GM19455 (cell line): ENCODE data around the gene IRF2.

Experiments
- ATAC-seq: cut with Tn5 transposase; IDR thresholded peaks from one replicate; pipeline ENCODE4 v1.9.1; 2021; ENCODE audit not compliant: unreplicated experiment

The IRF2 gene

DNA sequence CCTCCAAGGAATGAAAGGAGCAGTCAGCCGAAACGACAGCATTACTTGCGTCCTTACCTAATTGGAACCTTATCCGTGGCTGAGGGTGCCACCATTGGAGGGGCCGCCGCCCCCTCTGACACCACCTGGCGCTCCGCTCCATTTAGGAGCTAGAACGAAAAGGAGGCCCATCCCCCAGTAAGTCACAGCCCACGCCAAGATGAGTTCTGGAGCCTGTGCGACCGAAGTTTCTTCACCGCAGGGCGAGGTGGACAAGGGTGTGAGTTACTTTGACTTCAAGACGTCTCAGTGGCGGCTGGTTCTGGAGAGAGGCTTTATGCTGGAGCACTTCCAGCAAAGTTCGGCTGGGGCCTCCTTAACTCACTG, 729 bp upstream of the IRF2 start:
- peak; percentile 12 for ATAC-seq

DNA sequence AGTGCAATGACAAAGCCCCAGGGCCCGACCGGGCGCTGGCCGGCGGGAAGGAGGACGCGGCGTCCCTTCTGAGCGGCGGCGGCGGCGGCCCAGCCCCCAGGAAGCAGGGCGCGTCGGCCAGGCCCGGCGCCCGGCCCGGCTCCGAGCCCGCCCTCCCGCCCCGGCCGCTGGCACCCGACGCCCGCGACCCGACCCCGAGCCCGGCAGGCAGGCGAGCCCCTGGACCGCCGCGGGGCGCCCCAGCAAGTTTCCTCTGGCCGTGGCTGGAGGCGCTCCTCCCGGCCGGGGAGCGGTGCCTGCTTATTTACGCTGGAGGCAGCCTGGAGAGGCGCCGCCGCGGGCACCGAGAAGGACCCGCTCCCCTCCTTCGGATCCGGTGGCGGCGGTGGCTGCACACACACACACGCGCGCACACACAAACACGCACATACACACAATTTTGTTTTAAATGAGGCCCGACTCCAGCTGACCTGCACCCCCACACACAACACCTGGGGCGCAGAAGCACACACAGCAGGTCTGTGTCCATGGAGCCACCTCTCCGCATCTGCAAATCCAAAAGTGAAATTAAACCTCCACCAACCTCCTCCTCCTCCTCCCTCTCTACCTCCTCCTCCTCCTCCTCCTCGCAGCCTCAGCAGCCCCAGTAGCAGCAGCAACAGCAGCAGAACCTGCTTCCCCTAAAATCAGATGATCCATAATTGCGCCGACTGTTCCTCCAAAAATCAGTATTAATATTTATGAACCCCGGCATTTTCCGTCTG, 669 bp downstream of the IRF2 start:
- no peak for ATAC-seq

DNA sequence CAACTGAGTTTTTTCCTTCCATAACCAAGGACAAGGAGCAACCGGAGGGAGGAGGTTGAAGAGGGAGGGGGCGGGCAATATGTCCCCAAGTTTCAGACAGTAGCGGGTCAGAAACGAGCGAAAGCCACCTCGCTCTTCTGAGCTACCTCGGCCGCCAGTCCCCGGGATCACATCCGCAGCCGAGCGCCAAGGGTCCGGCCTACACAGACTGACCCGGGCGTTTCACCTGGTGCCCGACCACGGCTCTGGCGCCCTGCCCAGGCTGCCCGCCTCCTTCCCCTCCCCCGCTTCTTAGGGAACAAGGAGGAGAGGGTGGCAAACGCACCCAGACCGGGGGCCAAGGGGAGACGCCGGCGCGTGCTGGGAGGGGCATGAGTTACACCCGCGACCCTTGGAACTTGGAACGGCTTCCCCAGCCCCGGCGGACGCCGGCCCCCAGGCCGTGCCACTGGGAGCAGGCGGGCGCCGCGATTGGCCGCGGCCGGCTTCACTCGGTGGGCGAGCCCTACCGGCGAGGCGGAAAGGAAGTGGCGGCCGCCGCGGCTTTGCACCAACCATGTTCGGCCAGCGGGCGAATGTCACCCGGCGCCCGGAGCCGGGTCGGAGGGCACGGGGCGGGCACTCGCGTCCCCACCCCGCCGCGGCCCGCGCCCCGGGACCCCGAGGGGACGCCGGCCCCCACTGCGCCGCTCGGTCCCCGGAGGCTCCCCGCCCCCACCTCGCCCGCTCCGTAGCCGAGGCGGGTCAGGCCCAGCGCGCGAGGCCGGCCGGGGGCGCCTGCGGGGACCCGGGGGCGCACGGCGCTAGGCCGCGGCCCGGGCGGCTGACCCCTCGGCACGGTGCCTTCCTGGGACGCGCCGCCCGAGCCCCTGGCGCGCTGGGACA, 1.5 kb downstream of the IRF2 start:
- ATAC-seq: peak; percentile 27

DNA sequence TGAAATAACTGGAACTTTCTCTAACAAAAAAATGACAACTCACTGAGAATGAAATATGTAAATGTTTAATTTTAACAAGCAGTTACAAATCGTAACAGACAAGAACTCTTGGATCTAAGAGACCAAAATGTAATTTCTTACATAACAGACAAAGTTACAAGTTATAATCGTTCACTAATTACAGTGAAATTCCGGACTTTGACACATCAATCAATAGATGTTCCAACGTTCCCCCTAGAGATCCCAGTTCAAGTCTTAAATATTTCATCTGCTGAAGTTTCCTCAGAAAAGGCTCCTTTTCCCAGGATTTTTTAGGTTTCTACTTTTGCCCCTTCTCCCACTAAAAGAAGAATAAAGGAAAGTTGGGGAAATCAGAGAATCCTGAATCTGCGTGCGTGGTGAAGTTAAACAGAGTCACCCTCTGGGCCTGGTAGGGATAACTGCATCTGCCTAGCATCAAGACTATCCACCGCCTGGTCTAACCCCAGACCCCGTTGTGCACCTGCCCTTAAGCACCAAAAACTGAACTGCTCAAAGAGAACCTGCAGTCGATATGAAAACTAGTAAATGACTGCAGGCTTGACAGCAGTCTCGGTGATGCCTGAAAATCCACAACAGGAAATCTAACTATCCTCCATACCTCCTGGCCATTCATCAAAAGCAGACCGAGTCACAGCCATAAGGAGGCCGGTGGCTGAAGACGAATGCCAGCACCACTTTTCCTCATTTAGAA, 2.3 kb downstream of the IRF2 start:
- peak; percentile 20 for ATAC-seq

DNA sequence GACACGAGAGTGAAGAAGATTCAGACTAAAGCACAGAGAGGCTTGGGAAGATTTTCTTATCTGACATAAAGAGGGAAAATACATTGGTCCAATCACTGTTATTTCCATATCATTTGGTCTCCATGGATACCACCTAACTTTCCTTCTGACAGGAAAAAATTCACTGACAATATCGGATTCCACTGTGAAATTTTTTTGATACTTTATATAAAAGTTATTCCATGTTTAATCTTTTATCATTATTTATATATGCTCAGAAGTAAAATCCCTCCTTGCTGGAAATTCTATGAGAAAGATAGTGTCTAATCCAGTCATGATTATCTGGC, 3.6 kb downstream of the IRF2 start:
- no peak for ATAC-seq

DNA sequence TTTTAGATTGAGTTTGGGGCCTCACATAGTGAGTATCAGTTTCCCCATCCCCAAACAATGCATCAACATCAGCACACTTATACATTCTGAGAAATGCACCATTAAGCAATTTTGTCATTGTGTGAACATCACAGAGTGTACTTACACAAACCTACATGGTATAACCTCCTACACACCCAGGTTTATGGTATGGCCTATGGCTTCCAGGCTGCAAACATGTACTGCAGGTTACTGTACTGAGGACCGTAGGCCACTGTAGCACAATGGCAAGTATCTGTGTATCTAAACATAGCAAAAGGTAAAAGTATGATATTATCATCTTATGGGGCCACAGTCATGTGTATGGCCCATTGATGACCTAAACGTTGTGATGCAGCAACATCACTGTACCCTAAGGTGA, 7.7 kb downstream of the IRF2 start:
- ATAC-seq: no peak

DNA sequence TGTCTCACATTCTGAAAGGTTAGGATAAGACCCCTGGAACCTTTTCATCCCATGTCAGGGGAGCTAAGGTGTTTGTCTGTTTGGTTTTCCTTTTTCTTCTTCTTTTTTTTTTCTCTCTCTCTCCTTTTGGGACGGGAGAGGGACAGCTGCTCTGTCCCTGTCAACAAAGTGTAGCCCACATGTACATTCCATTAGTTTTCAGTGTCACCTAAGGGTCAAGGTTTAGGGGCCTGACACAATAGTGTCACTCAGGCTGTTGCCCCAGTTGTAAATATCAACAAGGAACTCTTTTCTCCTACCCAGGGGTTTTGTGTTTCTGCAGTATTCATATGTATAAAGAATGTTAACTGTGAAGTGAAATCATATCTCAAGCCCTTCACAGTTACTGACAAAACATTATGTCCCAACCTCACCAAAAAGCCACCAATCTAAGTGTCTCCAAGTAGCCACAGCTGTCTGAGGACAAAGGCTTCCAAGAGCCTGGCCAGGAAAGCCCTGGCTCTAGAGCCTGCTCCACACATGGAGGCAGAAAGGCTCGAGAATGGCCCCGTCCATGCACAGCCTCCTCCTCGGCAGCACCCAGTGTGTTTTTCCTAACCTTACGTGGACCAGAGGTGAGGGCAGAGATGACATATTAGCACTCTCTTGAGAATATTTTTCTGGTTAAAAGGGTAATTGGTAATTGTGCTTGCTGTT, 9.4 kb downstream of the IRF2 start:
- ATAC-seq: no peak

DNA sequence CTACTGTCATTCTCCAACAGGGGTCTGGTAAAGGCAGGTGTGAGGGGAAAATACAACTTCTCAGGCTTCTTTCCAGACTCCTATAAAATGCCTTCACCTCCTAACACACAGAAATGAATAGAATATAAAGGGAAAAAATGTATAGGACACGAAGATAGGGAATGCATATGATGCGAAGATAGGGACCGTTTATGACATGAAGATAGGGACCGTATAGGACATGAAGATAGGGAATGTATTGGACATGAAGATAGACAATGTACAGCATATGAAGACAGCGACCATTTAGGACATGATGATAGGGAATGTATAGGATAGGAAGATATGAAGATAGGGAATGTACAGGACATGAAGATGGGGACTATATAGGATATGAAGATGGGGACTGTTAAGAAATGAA, 10.5 kb downstream of the IRF2 start:
- no peak for ATAC-seq

DNA sequence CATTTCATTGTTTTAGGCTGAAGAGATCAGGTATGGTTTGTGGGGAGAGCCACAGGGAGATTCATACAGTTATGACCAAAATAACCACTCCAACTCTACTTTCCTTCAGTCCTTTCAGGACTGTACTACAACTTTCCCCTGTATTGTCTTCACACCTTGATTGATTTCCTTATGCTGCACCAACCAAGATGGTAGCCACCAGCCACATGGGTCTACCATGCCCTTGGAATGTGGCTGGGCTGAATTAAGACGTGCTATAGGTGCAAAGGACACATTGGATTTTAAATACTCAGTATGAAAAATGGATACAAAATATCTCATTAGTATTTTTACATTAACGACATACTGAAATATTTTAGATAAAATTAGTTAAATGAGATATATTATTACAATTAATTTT, 11.2 kb downstream of the IRF2 start:
- no peak for ATAC-seq

DNA sequence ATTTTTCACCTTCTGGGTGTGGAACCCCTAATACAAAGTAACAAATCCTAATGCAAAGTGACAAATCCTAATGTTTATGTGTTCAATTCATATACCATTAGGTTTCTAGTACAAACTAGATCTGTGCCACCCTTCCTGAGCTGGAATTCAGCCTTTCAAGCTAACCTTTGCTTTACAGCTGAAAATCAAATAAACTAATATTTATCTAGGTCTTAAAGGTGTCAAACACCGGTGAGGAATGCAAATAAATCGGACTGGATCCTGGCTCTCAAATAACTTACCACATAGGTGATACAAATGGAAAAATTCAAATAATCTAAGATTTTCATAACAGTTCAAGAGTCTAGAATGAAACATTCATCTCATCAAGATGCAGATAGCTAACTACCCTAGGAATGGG, 11.6 kb downstream of the IRF2 start:
- ATAC-seq: no peak

DNA sequence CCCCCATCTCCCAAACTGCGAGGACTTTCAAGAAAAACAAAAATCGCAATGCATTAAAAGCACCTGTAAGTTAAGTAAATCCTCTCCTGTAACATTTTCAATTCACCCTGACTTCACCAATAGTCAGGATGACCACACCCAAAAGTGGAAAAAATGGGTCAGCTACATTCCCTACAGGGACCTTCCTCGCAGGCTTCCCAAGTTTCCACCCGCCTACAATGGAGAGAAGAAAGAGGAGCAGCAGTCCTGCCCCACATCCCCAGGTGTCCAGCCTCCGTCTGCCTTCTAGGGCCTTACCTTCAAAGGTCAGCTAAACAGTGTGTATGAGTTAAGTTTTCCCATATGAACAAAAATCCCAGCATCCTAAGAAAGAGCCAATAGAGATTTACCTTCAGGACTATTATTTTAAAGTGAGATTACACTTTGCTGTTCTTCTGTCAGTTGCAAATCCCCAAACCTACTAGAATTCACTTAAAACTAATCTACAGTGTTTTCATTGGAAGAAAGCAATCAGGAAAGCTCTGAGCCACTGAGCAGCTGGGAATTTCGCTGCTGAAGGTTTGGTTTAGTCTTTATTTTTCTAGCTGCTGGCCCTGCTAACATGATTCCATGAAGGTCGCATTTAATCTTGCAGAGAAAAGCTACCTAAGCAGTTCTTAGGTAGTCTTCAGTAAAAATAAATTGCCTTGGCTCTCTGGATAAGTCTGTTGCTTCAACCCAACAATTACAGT, 12.5 kb downstream of the IRF2 start:
- no peak for ATAC-seq

DNA sequence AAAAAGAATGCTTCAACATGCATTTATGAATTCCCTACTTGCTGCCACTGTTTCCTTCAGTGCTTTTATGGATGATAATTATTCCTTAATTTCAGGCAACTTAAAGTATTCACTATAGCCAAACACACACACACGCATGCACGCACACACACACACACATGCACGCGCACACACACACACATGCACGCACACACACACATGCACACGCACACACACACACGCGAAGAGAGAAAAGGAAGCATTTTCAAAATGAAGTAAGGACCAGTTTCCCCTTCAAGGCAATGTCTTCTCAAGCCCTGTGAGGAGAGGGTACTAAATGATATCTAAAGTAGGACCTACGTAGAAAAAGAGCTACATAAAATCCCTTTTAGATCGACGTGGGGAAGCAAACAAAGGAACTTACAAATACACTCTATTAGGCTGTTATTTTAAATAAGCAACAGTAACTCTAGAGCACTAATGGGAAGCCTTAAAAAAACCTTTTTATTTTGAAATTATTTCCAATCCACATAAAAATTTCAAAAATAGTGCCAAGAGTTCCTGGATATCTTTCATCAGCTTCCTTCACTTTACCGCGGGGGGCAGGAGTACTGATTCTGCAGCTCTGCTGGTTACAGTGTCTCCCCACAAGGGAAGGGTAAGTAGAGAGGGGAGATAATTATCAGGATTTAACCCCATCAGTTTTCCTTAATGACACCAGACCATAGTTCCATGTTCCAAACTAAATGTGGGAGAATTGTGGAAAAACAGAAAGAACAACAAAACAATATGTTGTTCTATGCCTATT, 13.7 kb downstream of the IRF2 start:
- ATAC-seq: no peak

DNA sequence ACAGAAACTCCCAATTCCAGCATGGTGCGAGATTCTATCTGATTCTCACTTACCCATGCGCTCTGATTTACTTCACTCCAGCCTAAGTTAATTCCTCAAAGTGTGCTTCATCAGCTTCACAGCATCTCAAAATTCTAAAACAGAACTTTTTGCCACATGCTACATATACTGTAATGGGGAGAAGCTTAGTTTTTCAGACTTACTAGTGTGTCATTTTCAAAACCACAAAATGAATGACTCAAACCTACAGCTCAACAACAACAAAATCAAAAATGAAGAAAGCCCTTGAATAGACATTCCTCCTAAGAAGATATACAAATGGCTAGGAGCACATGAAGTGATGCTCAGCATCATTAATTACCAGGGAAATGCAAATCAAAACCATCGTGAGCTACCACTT, 14.9 kb downstream of the IRF2 start:
- no peak for ATAC-seq

DNA sequence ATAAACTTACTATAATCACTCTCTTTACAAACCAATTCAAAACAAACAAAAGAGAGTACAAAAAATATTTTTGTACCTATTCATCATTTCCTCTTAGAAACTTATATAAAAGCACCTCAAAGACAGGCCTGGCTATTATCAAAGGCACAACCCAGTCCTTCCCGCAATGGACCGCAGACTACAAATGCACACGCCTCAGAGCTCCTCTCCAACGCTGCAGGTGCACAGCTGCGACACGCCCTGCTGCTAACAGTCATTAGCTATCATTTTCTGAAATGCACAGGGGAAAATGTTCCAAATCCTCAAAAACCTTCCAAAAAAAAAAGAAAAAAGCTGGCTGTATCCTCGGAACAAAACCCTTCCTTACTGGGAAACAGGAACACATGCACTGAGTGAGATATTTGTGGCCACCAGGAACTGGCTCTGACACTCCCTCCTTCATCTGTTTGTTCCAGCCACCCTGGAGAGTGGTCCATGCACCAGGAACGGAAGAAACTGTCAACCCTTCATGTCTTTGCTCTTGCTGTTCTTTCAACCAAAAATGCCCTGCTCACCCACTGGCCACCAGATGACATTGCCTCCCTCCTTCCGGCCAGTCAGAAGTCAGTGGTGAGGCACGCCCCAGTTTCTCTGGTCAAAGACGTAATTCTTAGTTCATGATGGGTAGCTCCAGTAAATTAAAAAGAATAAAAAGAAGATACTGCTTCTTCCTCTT, 16.7 kb downstream of the IRF2 start:
- ATAC-seq: no peak

DNA sequence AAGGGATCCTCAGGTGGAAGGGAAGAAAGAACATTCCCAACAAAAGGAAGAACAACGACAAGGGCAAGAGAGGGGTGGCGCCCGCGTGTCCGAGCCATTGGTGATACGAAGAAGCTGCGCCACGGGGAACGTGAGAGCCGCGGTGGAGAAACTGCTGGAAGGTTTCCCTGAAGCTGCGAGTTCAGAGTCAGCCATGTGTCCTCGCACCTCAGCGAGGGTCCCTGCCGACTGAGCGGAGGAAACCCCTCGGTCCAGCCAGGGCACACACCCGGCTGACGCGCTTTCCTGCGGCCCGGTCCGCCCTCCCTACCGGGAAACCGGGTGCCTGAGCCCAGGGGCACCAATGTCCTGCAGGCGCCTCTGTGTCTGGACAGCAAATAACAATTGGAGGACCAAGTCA, 18.0 kb downstream of the IRF2 start:
- no peak for ATAC-seq

DNA sequence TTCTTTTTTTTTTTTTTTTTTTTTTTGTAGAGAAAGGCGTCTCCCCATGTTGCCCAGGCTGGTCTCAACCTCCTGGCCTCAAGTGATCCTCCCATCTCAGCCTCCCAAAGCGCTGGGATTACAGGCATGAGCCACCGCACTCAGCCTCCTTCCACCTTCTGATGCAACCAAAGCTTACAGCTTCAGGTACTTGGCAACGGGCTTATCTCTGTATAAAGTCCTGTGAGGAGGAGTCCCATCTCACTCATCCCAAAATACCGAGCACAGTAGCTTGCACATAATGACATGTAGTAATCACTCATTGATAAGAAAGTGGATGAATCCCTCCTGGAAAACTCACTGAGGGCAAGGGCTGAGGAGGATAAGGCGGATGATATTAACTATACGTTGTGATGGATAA, 19.1 kb downstream of the IRF2 start:
- ATAC-seq: no peak

DNA sequence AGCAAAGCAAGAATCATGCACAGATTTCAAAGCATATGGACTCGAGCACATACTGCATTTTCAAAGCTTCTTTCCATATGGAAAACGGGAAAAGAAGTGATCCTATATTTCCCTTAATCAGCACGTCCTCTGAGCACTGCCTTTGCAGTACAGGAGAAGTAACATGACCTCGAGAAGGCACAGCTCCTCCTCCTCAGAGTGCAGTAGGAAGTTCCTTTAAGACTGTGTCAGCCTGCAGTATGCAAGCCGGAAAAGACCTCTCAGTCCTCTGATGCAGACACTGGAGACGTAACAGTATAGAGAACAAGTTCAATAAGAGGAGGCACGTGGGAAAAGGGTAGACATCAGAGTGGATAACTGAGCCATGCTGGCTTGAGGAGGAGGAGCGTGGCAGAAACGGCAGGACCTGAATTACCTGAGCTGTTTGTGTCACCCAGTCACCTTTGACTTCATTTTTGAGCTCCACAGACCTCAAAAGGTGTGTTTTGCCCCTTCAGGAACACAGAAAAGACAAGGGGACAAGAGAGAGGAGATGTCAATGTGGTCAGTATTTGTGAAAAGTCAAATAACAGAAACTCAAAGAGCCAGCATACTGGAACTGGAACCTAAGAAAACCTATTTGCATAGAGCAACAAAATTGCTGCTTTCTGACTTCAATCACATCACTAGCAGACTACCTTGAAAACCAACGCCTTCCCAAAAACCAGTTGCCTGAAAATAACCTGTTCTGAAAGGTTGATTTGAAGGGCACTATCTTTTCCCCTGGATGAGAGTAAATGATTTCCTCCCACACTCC, 20.8 kb downstream of the IRF2 start:
- peak; percentile 58 for ATAC-seq

DNA sequence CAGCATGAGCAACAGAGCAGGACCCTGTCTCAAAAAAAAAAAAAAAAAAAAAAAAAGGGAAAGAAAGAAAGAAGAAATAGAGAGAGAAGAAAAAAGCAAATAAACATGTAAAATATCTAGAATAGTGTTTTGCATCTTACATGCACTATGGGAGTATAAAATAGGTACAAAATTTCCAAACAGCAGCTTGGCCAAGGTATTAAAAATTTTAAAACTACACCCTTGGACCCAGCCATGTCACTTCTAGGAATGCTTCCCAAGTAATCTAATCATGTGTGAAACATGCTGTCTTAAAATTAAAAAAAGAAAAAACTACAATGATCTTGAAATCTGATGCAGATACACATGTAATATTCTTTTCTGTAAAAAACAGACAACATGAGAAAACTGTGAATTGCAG, 21.6 kb downstream of the IRF2 start:
- no peak for ATAC-seq
